HG03520 (cell line): ENCODE results near the gene ENO2.

Experiments used
- ATAC-seq: cut with Tn5 transposase; IDR thresholded peaks from one replicate; pipeline ENCODE4 v1.9.1; 2021; ENCODE audit warnings: mild to moderate bottlenecking, moderate library complexity; ENCODE audit not compliant: unreplicated experiment

The ENO2 gene

GRCh38 chr12:6929466-6930452 is 15.4 kb downstream of the ENO2 start:
- no peak for ATAC-seq

GRCh38 chr12:6932766-6933165 is 18.4 kb downstream of the ENO2 start:
- no peak for ATAC-seq

- no peak for ATAC-seq
Observed at GRCh38 chr12:6934110-6934509, 19.7 kb downstream of the ENO2 start.

DNA sequence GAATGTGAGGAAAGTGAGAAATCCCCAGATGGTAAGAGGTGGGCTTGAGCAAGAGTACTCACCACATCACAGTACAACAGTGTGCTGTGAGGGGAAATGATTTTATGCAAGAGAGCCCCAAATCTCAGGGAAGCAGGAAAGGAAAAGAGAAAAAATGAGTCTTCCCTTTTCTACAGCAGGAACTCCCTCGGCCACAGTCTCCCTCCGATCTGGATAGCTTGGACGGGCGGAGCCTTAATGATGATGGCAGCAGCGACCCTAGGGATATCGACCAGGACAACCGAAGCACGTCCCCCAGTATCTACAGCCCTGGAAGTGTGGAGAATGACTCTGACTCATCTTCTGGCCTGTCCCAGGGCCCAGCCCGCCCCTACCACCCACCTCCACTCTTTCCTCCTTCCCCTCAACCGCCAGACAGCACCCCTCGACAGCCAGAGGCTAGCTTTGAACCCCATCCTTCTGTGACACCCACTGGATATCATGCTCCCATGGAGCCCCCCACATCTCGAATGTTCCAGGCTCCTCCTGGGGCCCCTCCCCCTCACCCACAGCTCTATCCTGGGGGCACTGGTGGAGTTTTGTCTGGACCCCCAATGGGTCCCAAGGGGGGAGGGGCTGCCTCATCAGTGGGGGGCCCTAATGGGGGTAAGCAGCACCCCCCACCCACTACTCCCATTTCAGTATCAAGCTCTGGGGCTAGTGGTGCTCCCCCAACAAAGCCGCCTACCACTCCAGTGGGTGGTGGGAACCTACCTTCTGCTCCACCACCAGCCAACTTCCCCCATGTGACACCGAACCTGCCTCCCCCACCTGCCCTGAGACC is 21.2 kb downstream of the ENO2 start:
- ATAC-seq: no peak

GRCh38 chr12:6936194-6936635 is 21.8 kb downstream of the ENO2 start:
- no peak for ATAC-seq

DNA sequence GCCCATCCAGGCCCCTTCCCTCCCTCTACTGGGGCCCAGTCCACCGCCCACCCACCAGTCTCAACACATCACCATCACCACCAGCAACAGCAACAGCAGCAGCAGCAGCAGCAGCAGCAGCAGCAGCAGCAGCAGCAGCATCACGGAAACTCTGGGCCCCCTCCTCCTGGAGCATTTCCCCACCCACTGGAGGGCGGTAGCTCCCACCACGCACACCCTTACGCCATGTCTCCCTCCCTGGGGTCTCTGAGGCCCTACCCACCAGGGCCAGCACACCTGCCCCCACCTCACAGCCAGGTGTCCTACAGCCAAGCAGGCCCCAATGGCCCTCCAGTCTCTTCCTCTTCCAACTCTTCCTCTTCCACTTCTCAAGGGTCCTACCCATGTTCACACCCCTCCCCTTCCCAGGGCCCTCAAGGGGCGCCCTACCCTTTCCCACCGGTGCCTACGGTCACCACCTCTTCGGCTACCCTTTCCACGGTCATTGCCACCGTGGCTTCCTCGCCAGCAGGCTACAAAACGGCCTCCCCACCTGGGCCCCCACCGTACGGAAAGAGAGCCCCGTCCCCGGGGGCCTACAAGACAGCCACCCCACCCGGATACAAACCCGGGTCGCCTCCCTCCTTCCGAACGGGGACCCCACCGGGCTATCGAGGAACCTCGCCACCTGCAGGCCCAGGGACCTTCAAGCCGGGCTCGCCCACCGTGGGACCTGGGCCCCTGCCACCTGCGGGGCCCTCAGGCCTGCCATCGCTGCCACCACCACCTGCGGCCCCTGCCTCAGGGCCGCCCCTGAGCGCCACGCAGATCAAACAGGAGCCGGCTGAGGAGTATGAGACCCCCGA is 22.5 kb downstream of the ENO2 start:
- ATAC-seq: no peak

DNA sequence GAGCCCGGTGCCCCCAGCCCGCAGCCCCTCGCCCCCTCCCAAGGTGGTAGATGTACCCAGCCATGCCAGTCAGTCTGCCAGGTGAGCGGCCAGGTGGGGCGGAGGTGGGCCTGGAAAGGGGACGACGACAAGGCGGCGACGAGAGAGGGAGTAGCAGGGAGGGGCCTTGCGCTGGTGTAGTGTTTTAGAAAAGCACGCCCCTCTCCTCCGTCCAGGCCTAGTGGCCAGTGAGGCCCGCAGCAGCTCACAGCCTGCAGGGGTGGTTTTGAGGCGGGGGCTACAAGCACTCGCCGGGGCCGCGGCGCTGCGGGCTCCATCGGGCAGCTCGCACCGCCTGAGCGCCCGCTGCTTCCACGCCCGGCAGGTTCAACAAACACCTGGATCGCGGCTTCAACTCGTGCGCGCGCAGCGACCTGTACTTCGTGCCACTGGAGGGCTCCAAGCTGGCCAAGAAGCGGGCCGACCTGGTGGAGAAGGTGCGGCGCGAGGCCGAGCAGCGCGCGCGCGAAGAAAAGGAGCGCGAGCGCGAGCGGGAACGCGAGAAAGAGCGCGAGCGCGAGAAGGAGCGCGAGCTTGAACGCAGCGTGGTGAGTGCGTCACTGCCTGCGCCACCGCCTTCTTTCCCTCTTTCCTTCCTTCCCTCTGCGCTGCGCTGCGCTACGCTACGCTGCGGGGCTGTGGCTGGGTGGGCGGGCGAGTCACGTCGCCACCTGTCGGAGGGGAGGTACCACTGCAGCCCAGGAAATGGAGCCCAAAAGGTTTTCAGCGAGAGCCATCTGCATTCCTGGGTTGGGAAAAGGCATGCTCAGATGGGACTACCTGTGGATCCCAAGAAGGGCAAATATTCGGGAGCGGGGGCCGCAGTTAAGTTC is 23.3 kb downstream of the ENO2 start:
- peak; percentile 82 for ATAC-seq

- no peak for ATAC-seq
Observed at GRCh38 chr12:6938353-6939190, 24.2 kb downstream of the ENO2 start.

DNA sequence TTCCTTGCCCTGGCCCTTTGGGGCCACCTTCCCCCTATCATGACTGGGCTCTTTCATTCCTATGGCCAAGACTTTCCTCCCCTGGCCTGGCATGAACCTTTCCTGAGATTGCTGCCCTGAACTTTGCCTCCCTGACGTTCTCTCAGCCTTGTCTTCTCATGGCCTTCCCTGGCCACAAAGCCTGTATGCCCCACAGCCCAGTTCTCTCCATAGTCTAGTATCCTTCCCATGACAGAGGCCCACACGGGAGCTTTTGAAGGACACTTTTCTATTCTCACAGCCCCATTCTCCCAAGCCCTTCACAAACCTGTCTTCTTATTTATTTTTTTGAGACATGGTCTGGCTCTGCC is 24.8 kb downstream of the ENO2 start:
- ATAC-seq: no peak

GRCh38 chr12:6941267-6941666 is 26.9 kb downstream of the ENO2 start:
- no peak for ATAC-seq

DNA sequence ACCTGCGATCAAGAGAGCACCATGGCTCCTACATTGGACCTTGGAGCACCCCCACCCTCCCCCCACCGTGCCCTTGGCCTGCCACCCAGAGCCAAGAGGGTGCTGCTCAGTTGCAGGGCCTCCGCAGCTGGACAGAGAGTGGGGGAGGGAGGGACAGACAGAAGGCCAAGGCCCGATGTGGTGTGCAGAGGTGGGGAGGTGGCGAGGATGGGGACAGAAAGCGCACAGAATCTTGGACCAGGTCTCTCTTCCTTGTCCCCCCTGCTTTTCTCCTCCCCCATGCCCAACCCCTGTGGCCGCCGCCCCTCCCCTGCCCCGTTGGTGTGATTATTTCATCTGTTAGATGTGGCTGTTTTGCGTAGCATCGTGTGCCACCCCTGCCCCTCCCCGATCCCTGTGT is 27.4 kb downstream of the ENO2 start:
- ATAC-seq: no peak

- ATAC-seq: no peak
Observed at GRCh38 chr12:6942331-6942665, 27.9 kb downstream of the ENO2 start.

DNA sequence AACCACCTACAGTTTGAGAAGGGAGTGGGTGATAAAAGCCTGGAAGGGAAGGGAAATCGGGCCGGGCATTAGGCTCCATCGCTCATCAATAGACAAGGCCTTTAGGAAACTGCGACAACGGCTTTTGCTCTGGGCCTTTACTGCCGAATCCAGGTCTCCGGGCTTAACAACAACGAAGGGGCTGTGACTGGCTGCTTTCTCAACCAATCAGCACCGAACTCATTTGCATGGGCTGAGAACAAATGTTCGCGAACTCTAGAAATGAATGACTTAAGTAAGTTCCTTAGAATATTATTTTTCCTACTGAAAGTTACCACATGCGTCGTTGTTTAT is 29.0 kb downstream of the ENO2 start:
- ATAC-seq: peak; percentile 29

DNA sequence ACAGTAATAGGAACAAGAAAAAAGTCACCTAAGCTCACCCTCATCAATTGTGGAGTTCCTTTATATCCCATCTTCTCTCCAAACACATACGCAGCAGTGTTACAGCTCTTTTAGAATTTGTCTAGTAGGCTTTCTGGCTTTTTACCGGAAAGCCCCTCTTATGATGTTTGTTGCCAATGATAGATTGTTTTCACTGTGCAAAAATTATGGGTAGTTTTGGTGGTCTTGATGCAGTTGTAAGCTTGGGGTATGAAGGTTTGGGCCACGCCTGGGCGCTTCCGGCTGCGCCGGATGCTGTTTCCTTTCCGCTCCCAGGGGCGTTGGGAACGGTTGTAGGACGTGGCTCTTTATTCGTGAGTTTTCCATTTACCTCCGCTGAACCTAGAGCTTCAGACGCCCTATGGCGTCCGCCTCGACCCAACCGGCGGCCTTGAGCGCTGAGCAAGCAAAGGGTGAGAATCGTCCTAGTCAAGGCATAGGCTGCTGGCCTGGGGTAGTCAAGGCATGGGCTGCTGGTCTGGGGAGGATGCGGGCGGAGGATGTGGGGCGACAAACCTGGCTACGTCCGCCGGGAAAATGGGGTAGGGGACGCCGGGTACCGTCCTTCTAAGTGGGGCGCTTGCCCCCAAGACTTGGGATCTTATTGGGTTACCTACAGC is 29.5 kb downstream of the ENO2 start, which contains the start of the genes C12orf57 and RNU7-1:
Gene C12orf57, plus strand, starts transcription at position 301 of the 659 bp plus-strand sequence. Its CDS starts 100 bp downstream, at position 401.
Gene RNU7-1, plus strand, starts transcription at position 95 of the 659 bp plus-strand sequence.
- peak; percentile 33 for ATAC-seq

DNA sequence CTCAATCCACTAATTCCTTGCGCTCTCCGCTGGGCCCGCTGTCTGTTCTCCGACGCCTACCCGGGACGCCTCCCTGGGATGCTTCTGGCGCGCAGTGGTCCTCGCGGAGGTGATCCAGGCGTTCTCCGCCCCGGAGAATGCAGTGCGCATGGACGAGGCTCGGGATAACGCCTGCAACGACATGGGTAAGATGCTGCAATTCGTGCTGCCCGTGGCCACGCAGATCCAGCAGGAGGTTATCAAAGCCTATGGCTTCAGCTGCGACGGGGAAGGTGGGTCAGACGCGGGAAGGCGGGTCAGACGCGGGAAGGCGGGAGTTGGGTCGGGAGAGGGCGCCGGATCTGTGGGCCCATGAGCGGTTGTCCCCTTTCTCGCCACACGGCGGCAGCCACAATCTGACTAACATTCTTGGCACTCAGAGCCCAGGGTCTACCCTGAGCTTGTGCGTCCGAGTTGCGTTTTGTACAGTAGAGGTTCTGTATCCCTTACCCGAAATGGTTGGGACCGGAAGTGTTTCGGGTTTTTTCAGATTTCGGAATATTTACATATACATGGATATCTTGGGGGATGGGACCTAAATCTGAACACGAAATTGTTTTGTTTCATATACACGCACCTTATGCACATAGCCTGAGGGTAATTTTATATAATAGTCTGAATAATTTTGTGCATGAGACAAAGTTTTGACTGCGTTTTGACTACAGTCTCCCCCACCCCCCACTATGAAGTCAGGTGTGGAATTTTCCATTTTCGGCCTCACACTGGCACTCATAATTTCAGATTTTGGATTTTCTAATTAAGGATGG is 30.2 kb downstream of the ENO2 start:
- peak; percentile 37 for ATAC-seq

DNA sequence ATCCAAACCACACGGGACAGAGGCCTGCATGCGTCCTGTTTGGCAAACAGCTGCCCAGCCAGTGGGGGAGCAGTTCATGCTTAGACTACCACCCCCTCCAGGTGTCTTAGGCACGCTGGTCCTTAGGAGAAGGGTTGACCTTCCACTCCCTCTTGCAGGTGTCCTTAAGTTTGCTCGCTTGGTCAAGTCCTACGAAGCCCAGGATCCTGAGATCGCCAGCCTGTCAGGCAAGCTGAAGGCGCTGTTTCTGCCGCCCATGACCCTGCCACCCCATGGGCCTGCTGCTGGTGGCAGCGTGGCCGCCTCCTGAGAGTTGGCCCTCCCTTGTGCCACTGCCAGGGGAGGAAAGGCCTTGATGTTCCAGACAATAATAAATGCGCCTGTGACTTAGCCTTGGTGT is 31.2 kb downstream of the ENO2 start:
- no peak for ATAC-seq

DNA sequence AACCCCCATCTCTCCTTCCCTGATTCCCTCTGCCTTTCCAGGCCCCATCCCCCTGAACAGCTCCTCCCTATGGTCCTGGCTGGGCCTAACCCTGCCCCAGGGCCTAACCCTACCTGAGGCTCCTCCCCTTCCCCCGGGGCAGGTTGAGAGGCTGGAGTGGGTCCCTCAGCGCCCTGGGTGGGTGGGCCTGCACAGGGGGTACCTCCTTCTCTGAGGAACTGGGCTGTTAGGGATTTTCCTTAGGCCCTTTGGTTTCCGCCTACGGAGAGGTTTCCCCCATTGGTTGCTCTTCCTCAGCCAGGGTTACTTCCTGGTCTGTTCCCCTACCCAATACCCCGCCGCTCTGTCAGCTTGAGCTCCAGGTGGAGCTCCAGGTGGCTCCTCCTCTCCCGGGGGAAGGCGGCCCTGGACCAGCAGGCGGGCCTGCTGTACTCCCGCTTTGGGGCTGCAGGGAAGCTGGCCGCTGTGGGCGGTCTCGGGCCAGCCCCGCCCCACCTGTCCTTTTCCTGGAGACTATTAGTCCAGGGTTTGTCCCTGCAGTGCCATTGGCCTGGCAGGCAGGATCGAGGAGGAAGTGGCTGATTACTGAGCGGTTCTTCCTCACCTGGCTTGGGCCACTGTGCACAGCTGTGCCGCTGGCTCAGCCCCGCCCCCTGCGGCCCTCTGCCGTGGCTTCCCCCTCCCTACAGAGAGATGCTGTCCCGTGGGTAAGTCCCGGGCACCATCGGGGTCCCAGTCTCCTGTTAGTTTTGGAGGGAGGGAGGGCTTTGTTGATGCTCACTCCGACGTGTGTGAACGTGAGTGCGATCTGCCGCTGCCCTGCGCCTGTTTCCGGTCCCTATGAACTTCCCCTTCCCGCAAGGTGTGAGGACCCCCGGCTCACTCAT is 31.9 kb downstream of the ENO2 start:
- no peak for ATAC-seq
